ENCODE data around the gene GSTM5.

GSTM5 gene

DNA sequence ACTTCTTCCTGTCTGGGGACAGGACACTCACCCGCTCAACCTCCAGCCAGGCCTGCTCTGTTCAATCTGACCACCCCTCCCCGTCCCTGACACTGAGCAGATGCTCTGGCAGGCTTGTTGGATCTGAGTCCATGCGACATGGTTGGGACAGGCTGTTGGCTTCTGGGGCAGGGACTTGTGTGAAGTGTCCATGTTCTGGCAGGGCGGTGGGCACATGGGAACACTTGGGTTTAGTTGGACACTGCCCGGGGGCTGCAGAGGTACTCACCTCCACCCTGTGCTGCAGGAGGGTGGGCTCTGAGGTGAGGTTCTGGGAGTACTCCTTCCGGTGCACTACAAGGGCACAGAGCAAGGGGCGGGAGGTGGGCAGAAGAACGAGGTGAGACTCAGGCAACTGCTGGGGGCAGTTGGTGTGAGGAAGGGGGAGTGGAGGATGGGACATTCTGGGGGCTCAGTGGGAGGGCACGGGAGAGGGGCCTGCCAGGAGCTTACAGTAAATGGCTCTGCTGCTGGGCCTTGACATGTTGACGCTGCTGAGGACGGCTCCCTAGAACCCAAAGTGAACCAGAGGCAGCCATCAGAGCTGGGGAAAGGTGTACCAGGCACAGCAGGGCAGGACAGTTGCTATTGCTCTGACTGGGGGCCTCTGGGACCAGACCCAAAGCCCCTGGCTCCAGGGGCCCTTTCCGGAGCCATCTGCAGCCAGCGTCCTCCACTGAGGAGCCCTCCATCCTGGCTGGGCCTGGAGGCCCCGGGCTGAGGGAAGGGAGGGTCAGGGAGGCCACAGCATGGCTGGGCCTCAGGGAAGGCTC lies 49.4 kb downstream of the GSTM5 start:
- H3K4me3 ChIP-seq (ENCODE audit: low read depth, low read length), result no peak overlapping the region
- TF ChIP-seq, protein P1, sequence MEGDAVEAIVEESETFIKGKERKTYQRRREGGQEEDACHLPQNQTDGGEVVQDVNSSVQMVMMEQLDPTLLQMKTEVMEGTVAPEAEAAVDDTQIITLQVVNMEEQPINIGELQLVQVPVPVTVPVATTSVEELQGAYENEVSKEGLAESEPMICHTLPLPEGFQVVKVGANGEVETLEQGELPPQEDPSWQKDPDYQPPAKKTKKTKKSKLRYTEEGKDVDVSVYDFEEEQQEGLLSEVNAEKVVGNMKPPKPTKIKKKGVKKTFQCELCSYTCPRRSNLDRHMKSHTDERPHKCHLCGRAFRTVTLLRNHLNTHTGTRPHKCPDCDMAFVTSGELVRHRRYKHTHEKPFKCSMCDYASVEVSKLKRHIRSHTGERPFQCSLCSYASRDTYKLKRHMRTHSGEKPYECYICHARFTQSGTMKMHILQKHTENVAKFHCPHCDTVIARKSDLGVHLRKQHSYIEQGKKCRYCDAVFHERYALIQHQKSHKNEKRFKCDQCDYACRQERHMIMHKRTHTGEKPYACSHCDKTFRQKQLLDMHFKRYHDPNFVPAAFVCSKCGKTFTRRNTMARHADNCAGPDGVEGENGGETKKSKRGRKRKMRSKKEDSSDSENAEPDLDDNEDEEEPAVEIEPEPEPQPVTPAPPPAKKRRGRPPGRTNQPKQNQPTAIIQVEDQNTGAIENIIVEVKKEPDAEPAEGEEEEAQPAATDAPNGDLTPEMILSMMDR (IDR thresholded peaks at IDR 0.05; ENCODE audit: low read depth, low read length), result no peak
- no peak for TF ChIP-seq MYC (IDR thresholded peaks at IDR 0.05; ENCODE audit: low read depth, low read length)
- TF ChIP-seq, protein P2, sequence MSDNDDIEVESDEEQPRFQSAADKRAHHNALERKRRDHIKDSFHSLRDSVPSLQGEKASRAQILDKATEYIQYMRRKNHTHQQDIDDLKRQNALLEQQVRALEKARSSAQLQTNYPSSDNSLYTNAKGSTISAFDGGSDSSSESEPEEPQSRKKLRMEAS (IDR thresholded peaks at IDR 0.05; ENCODE audit: low read depth, low read length), result no peak
- TF ChIP-seq POLR2A (IDR thresholded peaks at IDR 0.05; ENCODE audit: extremely low read depth, insufficient read length), result no peak
- no peak for DNase-seq (ENCODE audit: low read depth)

DNA sequence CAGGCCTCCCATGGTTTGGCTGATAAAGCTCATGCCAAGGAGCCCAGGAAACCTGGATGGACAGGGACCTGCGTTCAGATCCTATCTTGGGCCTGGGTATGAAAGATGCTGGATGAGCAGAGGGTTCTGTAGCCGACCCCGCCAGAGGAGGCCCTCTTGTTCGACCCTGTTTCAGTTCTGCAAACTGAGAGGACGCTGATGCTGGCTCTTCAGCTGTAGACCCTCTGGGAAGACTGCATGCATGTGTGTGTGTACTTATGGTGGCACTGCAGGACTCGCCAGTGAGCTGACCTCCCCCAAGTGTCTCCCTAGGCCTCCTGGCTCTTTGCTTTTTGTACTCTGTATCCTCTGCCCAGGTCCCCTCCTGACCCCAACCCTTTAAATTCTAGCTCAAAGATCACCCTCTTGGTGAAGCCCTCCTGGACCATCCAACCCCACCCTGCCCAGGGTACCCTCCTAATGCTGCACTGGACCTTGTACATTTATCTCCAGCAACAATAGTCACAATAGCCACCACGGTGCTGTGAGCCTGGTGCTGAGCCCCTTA lies 50.1 kb downstream of the GSTM5 start:
- DNase-seq (ENCODE audit: low read depth), result no peak
- no peak overlapping the region for H3K4me3 ChIP-seq (ENCODE audit: low read depth, low read length)
- TF ChIP-seq MYC (IDR thresholded peaks at IDR 0.05; ENCODE audit: low read depth, low read length) (no peak), POLR2A (IDR thresholded peaks at IDR 0.05; ENCODE audit: extremely low read depth, insufficient read length) (no peak)
- TF ChIP-seq, protein P1 (IDR thresholded peaks at IDR 0.05; ENCODE audit: low read depth, low read length), result no peak
- TF ChIP-seq, protein P2 (IDR thresholded peaks at IDR 0.05; ENCODE audit: low read depth, low read length), result no peak

DNA sequence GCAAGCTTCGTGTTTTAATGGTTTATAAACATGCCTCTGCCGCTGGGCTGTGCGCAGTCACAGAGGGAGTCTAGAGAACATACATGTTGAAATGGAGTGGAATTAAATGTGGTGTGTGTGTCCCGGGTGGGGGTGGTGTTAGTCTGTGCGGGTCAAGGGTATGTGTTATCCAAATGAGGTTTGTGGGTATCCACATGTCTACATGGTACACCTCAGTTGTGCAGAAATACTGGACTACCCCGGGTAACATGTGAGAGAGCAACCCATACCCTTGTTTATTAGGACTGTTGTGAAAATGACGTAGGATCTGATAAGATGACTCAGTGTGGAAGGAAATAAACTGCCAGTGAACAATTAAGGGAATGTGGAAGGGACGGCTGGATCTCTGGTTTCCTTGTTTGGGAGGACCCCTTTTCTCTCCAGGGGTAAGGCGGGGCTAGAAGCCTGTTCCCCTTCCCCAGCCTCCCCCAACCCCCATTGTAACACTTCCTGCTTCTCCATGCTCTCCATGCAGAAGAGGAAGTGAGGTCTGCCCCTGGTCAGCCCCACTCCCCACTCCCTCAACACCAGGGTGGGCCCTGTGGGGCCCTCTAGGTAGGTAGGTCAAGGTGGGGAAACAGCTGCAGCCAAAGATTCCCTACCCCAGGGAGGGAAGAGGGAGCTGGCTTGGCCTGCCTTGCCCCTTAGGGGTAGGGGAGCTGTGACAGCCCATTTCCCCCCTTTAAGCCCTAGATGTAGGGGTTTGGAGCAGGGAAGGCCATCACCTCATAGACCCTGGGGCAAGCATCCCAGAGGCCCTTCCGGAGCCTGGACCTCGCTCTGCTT lies 51.0 kb downstream of the GSTM5 start:
- no peak for TF ChIP-seq POLR2A (IDR thresholded peaks at IDR 0.05; ENCODE audit: extremely low read depth, insufficient read length)
- TF ChIP-seq, protein P1 (IDR thresholded peaks at IDR 0.05; ENCODE audit: low read depth, low read length), result no peak
- TF ChIP-seq, protein P2 (IDR thresholded peaks at IDR 0.05; ENCODE audit: low read depth, low read length), result peak; percentile 40; the same call in 1 of the 2 replicates
- TF ChIP-seq MYC (IDR thresholded peaks at IDR 0.05; ENCODE audit: low read depth, low read length), result peak; percentile 44; the same call in 1 of the 2 replicates
- no peak overlapping the region for H3K4me3 ChIP-seq (ENCODE audit: low read depth, low read length)
- DNase-seq (ENCODE audit: low read depth), result peak; percentile 83

DNA sequence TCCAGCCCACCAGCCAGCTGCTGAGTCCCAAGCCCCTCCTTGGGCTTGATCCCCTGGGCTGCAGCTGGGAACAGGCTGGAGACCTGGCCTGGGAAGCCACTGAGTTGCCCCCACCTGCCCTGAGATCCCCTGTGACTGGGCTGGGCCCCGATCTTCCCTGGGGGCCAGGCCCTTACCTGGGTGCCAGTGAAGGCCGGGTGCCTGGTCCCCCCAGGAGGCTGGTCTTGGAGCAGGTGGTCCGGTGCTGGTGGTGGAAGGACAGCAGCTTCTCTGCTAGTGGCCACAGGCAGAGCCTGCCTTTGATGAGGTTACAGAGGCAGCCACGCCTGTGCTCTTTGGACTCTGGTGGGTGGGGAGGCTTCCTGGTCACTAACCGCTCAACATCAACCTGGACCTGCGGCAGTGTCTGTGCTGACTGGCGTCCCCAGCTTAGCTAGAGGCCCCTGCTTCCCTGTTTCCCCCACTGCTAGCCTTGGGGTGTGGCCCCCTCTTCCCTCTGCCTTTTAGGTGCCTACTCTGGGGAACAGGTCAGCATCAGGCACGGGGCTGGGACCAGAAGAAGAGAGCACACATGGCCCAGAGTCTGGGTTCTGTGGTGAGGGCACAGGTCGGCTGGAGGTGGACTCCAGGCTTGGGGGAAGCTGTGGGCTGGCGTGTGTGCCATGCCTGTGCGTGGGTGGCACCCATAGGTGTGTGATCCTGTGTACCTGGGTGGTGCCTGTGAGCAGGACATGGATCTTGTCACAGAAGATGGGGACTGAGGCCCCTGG lies 51.8 kb downstream of the GSTM5 start, which contains the start of gene EPS8L3:
Gene EPS8L3 (minus strand): TSS at position 278 of the 770 bp plus-strand sequence. CDS start 2,174 bp downstream, outside the sequence.
- H3K4me3 ChIP-seq (ENCODE audit: low read depth, low read length), result no peak within 1 kb of the TSS
- no peak for DNase-seq (ENCODE audit: low read depth)
- no peak for TF ChIP-seq POLR2A (IDR thresholded peaks at IDR 0.05; ENCODE audit: extremely low read depth, insufficient read length)
- TF ChIP-seq, protein P2 (IDR thresholded peaks at IDR 0.05; ENCODE audit: low read depth, low read length), result no peak
- no peak for TF ChIP-seq MYC (IDR thresholded peaks at IDR 0.05; ENCODE audit: low read depth, low read length)
- TF ChIP-seq, protein P1 (IDR thresholded peaks at IDR 0.05; ENCODE audit: low read depth, low read length), result no peak
